HUES64 (cell line): ENCODE results near the gene TOR1AIP2. TPM values are rescaled to one million over a fixed set of nuclear protein-coding genes. Genes with fewer than 3 reads are reported as not detected.

Experiments
- H3K27ac ChIP-seq: 2 replicates; pipeline ENCODE4 v1.7.0; 2013; ENCODE audit warnings: low read depth, low read length, inconsistent platforms
- H3K27me3 ChIP-seq: 2 replicates; pipeline ENCODE4 v1.6.1; 2013; ENCODE audit warnings: mild to moderate bottlenecking, low read length; ENCODE audit not compliant: insufficient read depth
- H3K36me3 ChIP-seq: 2 replicates; pipeline ENCODE4 v1.6.1; 2013; ENCODE audit warnings: mild to moderate bottlenecking, low read length; ENCODE audit not compliant: insufficient read depth
- H3K4me1 ChIP-seq: 2 replicates; pipeline ENCODE4 v1.6.1; 2013; ENCODE audit warnings: mild to moderate bottlenecking, low read length, moderate library complexity; ENCODE audit not compliant: insufficient read depth
- H3K4me3 ChIP-seq: 2 replicates; pipeline ENCODE4 v1.5.1; 2013; ENCODE audit warnings: mild to moderate bottlenecking, low read length, moderate library complexity
- H3K9ac ChIP-seq: 2 replicates; pipeline ENCODE4 v1.6.1; 2013; ENCODE audit warnings: mild to moderate bottlenecking, low read depth, low read length
- H3K9me3 ChIP-seq: 2 replicates; pipeline ENCODE4 v1.6.1; 2013; ENCODE audit warnings: low read depth, low read length; ENCODE audit not compliant: insufficient read depth
- WGBS: fragments of 150-250, 120-280 bp; methylation state at CpG from one replicate; pipeline ENCODE4 v1.1.7; 2013; ENCODE audit warnings: missing lambda C conversion rate; 5-methylcytosine and 5-hydroxymethylcytosine counted together
- polyA plus RNA-seq, 2 experiments: library from polyadenylated mRNA; stranded (reverse); fragments of 50-300 nt; gene quantifications; one replicate each; pipeline ENCODE4 v1.2.3, GENCODE V29; 2013

TOR1AIP2 gene
- 23.9 TPM for polyA plus RNA-seq (2013, experiment 1 of 2)
- 25.9 TPM for polyA plus RNA-seq (2013, experiment 2 of 2)

- Histone ChIP-seq H3K9ac (peak within 1 kb of the TSS; percentile 81), H3K27me3 (no peaks in the 10 kb centered on the region), H3K4me1 (peaks cover 7% of the 10 kb centered on the region; the same call in 1 of the 2 replicates), H3K27ac (no peak within 1 kb of the TSS), H3K36me3 (peaks cover 30% of the 10 kb centered on the region), H3K9me3 (no peaks in the 10 kb centered on the region), H3K4me3 (peak within 1 kb of the TSS; percentile 87)
- 3% methylated on average over 30 of the region's 31 CpGs for WGBS
These were observed at the start of gene TOR1AIP2 for GRCh38 chr1:179877586-179878265. Gene TOR1AIP2 (minus strand): TSS chr1:179877803. CDS start chr1:179852665, 25,138 bp downstream.

DNA sequence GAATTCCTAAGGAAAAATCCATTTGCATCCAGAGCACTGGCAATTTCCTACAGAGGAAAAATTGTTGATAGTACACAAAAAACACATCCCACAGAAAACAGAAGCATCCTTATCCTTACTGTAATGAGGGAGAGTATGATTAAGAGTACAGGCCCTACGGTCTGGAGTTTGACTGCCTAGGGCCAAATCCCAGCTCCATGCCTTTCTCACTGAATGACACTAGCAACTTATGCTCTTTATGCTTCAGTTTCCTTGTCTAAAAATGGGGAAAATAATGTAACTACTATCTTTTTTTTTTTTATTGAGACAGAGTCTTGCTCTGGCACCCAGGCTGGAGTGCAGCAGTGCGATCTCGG, 49.2 kb upstream of the TOR1AIP2 start:
- Histone ChIP-seq H3K27me3 (no peaks in the 10 kb centered on the region), H3K9ac (no peak overlapping the region), H3K4me3 (no peak overlapping the region), H3K36me3 (no peaks in the 10 kb centered on the region), H3K27ac (no peak overlapping the region), H3K4me1 (peaks cover 15% of the 10 kb centered on the region), H3K9me3 (no peaks in the 10 kb centered on the region)
- 98% methylated on average over 3 of the region's 3 CpGs for WGBS

DNA sequence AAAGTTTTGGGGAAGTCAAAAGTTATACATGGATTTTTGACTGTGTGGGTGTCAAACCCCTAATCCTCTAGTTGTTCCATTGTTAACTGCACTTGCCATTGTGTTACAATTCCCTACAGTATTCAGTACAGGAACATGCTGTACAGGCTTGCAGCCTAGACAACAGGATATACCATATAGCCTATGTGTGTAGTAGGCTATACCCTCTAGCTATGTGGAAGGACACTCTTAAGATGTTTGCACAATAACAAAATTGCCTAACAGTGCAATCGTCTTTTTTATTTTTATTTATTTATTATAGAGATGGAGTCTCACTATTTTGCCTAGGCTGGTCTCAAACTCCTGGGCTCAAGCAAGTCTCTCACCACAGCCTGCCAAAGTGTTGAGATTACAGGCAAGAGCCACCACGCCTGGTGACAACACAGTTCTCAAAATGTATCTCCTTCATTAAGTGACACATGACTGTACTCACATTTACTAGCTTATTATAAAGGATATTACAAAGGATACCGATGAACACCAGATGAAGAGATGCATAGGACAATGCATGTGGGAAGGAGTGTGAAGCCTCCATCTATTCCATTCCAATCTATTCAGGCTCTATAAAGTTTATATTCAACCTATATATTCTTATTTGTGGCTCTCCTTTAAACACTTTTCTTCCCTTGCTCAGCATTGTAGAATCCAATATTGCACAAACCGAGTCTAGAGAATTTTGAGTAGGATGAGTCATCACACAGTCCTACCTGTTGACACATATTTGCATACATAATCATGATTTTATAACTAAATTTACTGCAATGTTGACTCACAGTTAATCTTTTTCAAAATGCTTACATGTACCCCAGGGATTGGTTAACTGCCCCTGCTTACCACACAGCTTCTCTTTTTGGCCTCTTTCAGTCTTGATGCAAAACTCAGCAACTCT, 48.6 kb upstream of the TOR1AIP2 start:
- Histone ChIP-seq H3K36me3 (no peaks in the 10 kb centered on the region), H3K27me3 (no peaks in the 10 kb centered on the region), H3K9me3 (no peaks in the 10 kb centered on the region), H3K4me1 (peaks cover 22% of the 10 kb centered on the region), H3K27ac (no peak overlapping the region), H3K4me3 (no peak overlapping the region), H3K9ac (no peak overlapping the region)
- WGBS, result 97% methylated on average over 2 of the region's 4 CpGs

- Histone ChIP-seq H3K4me3 (no peak overlapping the region), H3K27me3 (no peaks in the 10 kb centered on the region), H3K4me1 (peaks cover 24% of the 10 kb centered on the region), H3K27ac (no peak overlapping the region), H3K36me3 (no peaks in the 10 kb centered on the region), H3K9me3 (no peaks in the 10 kb centered on the region), H3K9ac (no peak overlapping the region)
- 96% methylated on average over 5 of the region's 5 CpGs for WGBS
These were observed 47.7 kb upstream of the TOR1AIP2 start for GRCh38 chr1:179925302-179925701.

- H3K27ac ChIP-seq, result no peak overlapping the region
- H3K36me3 ChIP-seq, result peaks cover 8% of the 10 kb centered on the region
- H3K4me3 ChIP-seq, result no peak overlapping the region
- no peak overlapping the region for H3K9ac ChIP-seq
- peaks cover 24% of the 10 kb centered on the region for H3K4me1 ChIP-seq
- no peaks in the 10 kb centered on the region for H3K9me3 ChIP-seq
- WGBS, result 100% methylated on average over 1 of the region's 1 CpG
- no peaks in the 10 kb centered on the region for H3K27me3 ChIP-seq
These were observed 46.7 kb upstream of the TOR1AIP2 start for GRCh38 chr1:179924268-179924667.

DNA sequence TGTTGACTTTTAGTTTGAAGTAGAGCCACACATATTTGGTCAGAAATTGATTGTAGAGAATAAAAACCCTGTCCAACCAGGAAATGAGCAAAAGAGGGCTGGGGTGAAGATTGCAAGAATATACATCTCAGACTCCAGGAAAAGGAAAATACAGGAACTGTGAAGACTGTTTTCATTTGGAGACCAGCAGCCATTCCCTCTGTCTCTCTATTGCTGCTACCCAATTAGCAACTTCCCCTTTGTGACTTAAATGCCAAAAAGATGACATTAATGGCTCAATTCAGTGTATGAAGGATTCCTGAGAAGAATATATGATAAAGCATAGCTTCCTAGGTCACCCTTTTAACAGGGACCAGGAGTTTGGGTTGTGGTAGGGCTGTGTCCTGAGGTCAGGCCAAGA, 45.4 kb upstream of the TOR1AIP2 start:
- Histone ChIP-seq H3K4me1 (peaks cover 24% of the 10 kb centered on the region), H3K9ac (no peak overlapping the region), H3K4me3 (no peak overlapping the region), H3K36me3 (peaks cover 19% of the 10 kb centered on the region), H3K27me3 (no peaks in the 10 kb centered on the region), H3K27ac (no peak overlapping the region), H3K9me3 (no peaks in the 10 kb centered on the region)

DNA sequence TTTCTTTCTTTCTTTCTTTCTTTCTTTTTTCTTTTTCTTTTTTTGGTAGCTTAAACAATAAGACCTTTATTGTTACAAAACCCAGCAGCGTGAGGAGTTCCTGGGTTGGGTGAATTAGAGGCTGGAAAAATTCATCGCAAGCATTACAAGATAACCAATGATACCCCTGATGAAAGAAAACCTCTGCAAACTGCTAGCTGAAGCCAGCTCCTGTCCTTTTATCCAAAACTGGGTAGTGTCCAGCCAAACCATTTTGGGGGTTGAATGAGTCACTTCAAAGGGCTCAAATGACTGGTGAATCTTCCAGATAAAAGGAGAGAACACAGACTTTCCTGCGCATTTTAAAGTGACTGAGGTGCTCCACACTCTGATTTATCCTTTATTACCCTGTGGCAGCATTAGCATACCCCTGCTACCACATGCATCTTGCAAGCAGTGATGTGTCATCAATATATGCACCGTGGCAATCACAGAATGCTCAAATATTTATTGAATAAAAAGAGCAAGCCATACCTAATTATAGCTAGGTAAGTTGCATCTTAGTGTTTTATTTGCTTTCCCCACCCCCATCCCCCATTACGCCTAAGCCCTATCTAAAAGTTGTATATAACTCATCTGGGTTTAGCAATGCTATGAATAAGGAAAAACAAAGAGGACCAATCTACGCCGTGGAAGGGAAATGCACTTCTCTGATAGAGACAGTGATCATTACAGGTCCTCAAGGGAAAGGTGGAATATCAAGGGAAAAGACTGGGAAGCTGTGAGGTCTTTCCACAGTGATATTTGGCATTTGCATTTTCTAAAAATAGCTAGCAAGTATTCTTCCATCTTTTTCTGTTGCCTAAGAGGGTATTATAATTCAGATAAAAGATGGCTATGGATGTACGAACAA, 44.6 kb upstream of the TOR1AIP2 start:
- peak overlapping the region; percentile 27 for H3K27ac ChIP-seq
- no peaks in the 10 kb centered on the region for H3K27me3 ChIP-seq
- WGBS, result 80% methylated on average over 6 of the region's 8 CpGs
- H3K9me3 ChIP-seq, result no peaks in the 10 kb centered on the region
- H3K4me1 ChIP-seq, result peaks cover 24% of the 10 kb centered on the region
- H3K4me3 ChIP-seq, result no peak overlapping the region
- H3K9ac ChIP-seq, result no peak overlapping the region
- H3K36me3 ChIP-seq, result peaks cover 27% of the 10 kb centered on the region

- Histone ChIP-seq H3K4me3 (no peak overlapping the region), H3K27me3 (no peaks in the 10 kb centered on the region), H3K36me3 (peaks cover 33% of the 10 kb centered on the region), H3K9ac (no peak overlapping the region), H3K4me1 (peaks cover 24% of the 10 kb centered on the region), H3K9me3 (no peaks in the 10 kb centered on the region), H3K27ac (peak overlapping the region; percentile 27)
- 89% methylated on average over 1 of the region's 1 CpG for WGBS
These were observed 43.9 kb upstream of the TOR1AIP2 start for GRCh38 chr1:179921472-179921871.

DNA sequence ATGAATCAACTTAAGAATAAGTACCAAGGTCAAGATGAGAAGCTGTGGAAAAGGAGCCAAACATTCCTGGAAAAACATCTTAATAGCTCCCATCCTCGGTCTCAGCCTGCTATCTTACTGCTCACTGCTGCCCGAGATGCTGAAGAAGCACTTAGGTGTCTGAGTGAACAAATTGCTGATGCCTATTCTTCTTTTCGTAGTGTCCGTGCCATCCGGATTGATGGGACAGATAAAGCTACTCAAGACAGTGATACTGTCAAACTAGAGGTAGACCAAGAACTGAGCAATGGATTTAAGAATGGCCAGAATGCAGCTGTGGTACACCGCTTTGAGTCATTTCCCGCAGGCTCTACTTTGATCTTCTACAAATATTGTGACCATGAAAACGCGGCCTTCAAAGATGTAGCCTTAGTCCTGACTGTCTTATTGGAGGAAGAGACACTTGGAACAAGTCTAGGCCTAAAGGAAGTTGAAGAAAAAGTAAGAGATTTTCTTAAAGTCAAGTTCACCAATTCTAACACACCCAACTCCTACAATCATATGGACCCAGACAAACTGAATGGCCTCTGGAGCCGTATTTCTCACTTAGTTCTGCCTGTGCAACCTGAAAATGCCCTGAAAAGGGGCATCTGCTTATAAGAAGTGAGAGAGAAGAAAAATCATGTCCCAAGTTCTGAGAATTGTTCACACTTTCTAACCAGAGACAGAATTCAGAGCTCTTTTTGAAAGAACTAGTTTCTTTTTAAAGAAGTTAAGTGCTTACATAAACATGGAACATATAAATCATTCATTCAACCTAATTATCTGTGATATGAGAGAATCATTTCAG, 40.2 kb upstream of the TOR1AIP2 start:
- H3K9me3 ChIP-seq, result no peaks in the 10 kb centered on the region
- no peaks in the 10 kb centered on the region for H3K27me3 ChIP-seq
- H3K4me3 ChIP-seq, result no peak overlapping the region
- H3K9ac ChIP-seq, result no peak overlapping the region
- H3K27ac ChIP-seq, result no peak overlapping the region
- peaks cover 19% of the 10 kb centered on the region for H3K4me1 ChIP-seq
- H3K36me3 ChIP-seq, result peaks cover 64% of the 10 kb centered on the region
- WGBS, result 87% methylated on average over 10 of the region's 10 CpGs

DNA sequence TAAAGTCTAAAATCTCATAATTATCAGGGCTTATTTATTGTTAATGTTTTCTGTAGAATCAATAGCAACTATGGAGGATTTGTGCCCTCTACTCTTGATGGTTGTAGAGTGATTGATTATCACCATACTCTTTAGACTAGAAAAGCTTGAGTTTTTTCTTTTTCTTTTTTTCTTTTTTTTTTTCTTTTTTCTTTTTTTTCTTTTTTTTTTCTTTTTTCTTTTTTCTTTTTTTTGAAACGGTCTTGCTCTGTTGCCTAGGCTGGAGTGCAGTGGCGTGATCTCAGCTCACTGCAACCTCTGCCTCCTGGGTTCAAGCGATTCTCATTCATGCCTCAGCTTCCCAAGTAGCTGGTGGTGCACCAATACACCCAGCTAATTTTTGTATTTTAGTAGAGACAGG, 34.2 kb upstream of the TOR1AIP2 start:
- Histone ChIP-seq H3K4me3 (no peak overlapping the region), H3K36me3 (peaks cover 76% of the 10 kb centered on the region), H3K9me3 (no peaks in the 10 kb centered on the region), H3K27ac (no peak overlapping the region), H3K9ac (no peak overlapping the region), H3K27me3 (no peaks in the 10 kb centered on the region), H3K4me1 (no peaks in the 10 kb centered on the region)
- WGBS, result 98% methylated on average over 3 of the region's 3 CpGs
